Left lung (tissue), 10 donors: Measurements from ENCODE around the gene ASTN1. TPM values are rescaled to one million over a fixed set of nuclear protein-coding genes. Genes with fewer than 3 reads are reported as not detected.

Experiments
- ATAC-seq: fragments of 200-7000 bp; cut with Tn5 transposase; one replicate; pipeline ENCODE4 v1.9.1; 2020; ENCODE audit warnings: moderate library complexity
- DNase-seq, 4 donors: peaks; one replicate each; pipeline ENCODE4 v3.0.0-alpha.2; 2013 to 2020
- H3K27ac ChIP-seq, 2 donors: fragments of 200-600 bp; sonication (generic) in 1 of 2; one replicate each; pipeline versions ENCODE4 v1.5.0 to v1.8.0; 2020 to 2021
- H3K27me3 ChIP-seq, 2 donors: fragments of 200-600 bp; sonication (generic) in 1 of 2; one replicate each; pipeline versions ENCODE4 v1.5.0 to v1.8.0; 2020 to 2021
- H3K36me3 ChIP-seq, 2 donors: fragments of 200-600 bp; sonication (generic) in 1 of 2; one replicate each; pipeline versions ENCODE4 v1.5.0 to v1.8.0; 2020 to 2021
- H3K4me1 ChIP-seq, 2 donors: fragments of 200-600 bp; one replicate each; pipeline ENCODE4 v1.8.0; 2021
- H3K4me3 ChIP-seq, 2 donors: fragments of 200-600 bp; sonication (generic) in 1 of 2; one replicate each; pipeline versions ENCODE4 v1.5.0 to v1.8.0; 2020 to 2021; ENCODE audit warnings: mild to moderate bottlenecking in 1 of 2
- H3K9me3 ChIP-seq, 2 donors: fragments of 200-600 bp; sonication (generic) in 1 of 2; one replicate each; pipeline versions ENCODE4 v1.5.0 to v1.8.0; 2020 to 2021
- intact Hi-C, 2 donors: fragments of 100-400 bp; cut with DNase I; formaldehyde crosslinking; loops; one replicate each; pipeline versions ENCODE4 v1.11.2 to v1.14.2; 2022
- microRNA-seq, 2 donors: library from miRNA; unstranded; fragments of <30 nt; microRNA quantifications; one replicate each; pipeline ENCODE4, GENCODE V29; 2019
- polyA plus RNA-seq, 6 donors: library from polyadenylated mRNA; unstranded; fragments of 120-200 nt; gene quantifications; one replicate each; pipeline ENCODE4 v1.2.1, GENCODE V29; 2013; ENCODE audit not compliant: insufficient read length in 6 of 6
- total RNA-seq, 2 donors: library from RNA; stranded (reverse); fragmentation: NEBNext Ultra II Directional; extraction: Animal tissue kit (Norgen Biotek cat#: 25700); gene quantifications; one replicate each; pipeline ENCODE4 v1.2.1, GENCODE V29; 2021
- TF ChIP-seq, protein P1 (sequence below), 2 donors: fragments of 200-600 bp; sonication (generic) in 1 of 2; IDR thresholded peaks; one replicate each; pipeline versions ENCODE4 v1.5.0 to v1.8.0; 2021; ENCODE audit warnings: antibody characterized with exemption in 2 of 2
- donor health status: DM: no; HTN: yes; CAD: no.
- donor health status: DM: no; HTN: no; CAD: no.

The ASTN1 gene
- total and polyA plus RNA-seq, 8 donors: 0.10 to 3.1 (median 2.2) TPM

DNA sequence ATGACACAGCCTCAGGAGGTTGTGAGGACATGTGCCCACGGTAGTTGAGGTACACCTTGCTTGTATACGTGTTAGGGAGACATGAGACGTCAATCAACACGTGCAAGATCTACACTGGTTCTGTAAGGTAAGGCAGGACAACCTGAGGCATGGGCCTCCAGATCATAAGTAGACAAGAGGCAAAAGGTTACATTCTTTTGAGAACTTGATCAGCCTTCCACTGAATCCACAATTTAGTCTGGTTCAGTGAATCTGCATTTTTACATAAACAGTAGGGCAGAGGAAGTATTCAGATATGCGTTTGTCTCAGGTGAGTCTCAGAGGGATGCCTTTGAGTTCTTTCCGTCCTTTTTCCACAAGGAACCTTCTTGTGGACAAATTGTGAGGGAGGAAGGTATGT is 348.9 kb downstream of the ASTN1 start:
- Histone ChIP-seq H3K9me3 (peaks cover 0 to 3% of the 10 kb centered on the region in 2 donors), H3K4me3 (no peak overlapping the region), H3K27ac (no peak overlapping the region), H3K27me3 (no peaks in the 10 kb centered on the region), H3K36me3 (no peaks in the 10 kb centered on the region), H3K4me1 (no peaks in the 10 kb centered on the region)
- intact Hi-C loops: no loop called here
- no peak for DNase-seq
- TF ChIP-seq, protein P1, sequence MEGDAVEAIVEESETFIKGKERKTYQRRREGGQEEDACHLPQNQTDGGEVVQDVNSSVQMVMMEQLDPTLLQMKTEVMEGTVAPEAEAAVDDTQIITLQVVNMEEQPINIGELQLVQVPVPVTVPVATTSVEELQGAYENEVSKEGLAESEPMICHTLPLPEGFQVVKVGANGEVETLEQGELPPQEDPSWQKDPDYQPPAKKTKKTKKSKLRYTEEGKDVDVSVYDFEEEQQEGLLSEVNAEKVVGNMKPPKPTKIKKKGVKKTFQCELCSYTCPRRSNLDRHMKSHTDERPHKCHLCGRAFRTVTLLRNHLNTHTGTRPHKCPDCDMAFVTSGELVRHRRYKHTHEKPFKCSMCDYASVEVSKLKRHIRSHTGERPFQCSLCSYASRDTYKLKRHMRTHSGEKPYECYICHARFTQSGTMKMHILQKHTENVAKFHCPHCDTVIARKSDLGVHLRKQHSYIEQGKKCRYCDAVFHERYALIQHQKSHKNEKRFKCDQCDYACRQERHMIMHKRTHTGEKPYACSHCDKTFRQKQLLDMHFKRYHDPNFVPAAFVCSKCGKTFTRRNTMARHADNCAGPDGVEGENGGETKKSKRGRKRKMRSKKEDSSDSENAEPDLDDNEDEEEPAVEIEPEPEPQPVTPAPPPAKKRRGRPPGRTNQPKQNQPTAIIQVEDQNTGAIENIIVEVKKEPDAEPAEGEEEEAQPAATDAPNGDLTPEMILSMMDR (IDR thresholded peaks at IDR 0.05): no peak
- ATAC-seq: no peak

DNA sequence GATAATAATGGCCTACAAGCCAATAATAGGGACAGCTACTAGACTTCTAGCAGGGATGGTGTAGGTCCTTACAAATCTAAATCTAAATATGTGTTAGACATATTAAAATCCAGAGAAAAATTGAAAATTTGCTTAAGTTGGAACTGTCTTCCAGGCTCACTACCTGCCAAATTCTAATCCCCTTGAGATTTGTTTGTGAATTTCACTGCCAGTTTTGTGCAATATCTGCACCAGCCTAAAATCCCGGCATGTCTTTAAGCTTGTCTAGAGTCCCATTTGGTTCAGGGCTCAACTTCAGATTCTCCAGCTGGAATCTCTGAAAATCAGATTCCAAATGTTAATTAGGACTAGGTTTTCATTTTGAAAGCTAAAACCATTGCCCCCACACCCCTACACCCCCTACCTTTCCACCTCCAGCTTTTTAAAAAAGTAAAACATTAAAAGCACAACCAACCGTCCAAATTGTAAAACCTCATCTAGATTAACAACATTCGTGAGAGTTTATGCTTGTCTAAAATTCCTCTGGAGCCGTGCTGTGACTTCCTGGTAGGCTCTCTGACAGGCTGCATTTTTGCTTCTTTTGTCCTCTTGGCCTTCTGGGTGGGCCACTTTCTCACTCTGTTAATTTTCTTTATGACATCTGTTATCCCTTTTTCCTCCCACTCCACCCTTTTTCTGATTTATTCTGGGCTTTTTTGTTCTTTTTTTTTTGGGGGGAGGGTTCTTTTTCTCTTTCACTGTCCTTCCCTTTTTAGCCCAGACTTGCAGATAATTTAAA is 352.8 kb downstream of the ASTN1 start:
- Histone ChIP-seq H3K27me3 (no peaks in the 10 kb centered on the region), H3K36me3 (no peaks in the 10 kb centered on the region), H3K9me3 (peaks cover 0 to 3% of the 10 kb centered on the region in 2 donors), H3K4me3 (no peak overlapping the region), H3K4me1 (no peaks in the 10 kb centered on the region), H3K27ac (no peak overlapping the region)
- ATAC-seq (no peak), DNase-seq (no peak)
- intact Hi-C loops: no loop called here
- TF ChIP-seq, protein P1 (IDR thresholded peaks at IDR 0.05): no peak

DNA sequence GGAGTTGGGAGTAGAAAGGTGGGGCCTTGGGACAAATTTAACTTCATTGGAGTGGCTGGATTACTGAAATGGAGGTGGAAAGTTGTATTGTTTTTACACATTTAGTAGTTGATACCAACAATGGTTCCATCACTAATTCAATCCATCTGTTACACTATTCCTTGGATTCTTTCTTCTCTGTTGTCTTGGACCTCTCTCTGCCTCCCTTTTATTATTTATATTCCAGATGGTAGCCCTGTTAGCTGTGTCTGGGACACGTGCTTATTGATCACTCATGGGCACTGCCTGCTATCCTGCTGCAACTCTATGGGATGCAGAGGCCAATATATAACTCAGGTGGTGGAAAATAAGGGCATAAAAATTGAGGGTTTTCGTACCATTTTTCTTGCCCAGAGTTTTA is 355.2 kb downstream of the ASTN1 start:
- ATAC-seq: no peak
- Histone ChIP-seq H3K4me3 (no peak overlapping the region), H3K4me1 (no peaks in the 10 kb centered on the region), H3K9me3 (peaks cover 0 to 3% of the 10 kb centered on the region in 2 donors), H3K27me3 (no peaks in the 10 kb centered on the region), H3K27ac (no peak overlapping the region), H3K36me3 (no peaks in the 10 kb centered on the region)
- TF ChIP-seq, protein P1 (IDR thresholded peaks at IDR 0.05): no peak
- DNase-seq: no peak
- intact Hi-C loops: no loop called here

Small RNA genes lying within 50 kb of the gene (microRNA-seq; reads per million reads assigned to microRNA genes)
- 0 to 0.17 reads per million in 2 donors for gene MIR488

Other genes starting within 250 kb of the ASTN1 start
- under 1 TPM in 1 of 2 donors, not detected in 1; 0.08 TPM for gene BRINP2, start 6.2 kb upstream of the ASTN1 start, total RNA-seq
- gene BRINP2, start 6.2 kb upstream of the ASTN1 start, polyA plus RNA-seq: 1 to 10 TPM in 1 of 6 donors, under 1 TPM in 5; 0.53 to 1.5 (median 0.85) TPM